WTC11 (cell line): ENCODE data around the gene C17orf50.

Experiments
- CTCF ChIP-seq: fragments of 200-600 bp; IDR thresholded peaks from 2 replicates; pipeline ENCODE4 v1.8.0; 2022; ENCODE audit warnings: antibody characterized with exemption
- NR2C2 ChIP-seq: sonication (generic); formaldehyde crosslinking; IDR thresholded peaks from 2 replicates; pipeline ENCODE4 v1.8.0; 2022; ENCODE audit warnings: mild to moderate bottlenecking, missing genetic modification reagents
- ZBTB21 ChIP-seq: sonication (generic); formaldehyde crosslinking; IDR thresholded peaks from 2 replicates; pipeline ENCODE4 v1.8.1; 2023; ENCODE audit warnings: mild to moderate bottlenecking, missing genetic modification reagents, borderline replicate concordance
- ZNF281 ChIP-seq: sonication (generic); formaldehyde crosslinking; IDR thresholded peaks from 2 replicates; pipeline ENCODE4 v1.8.0; 2023; ENCODE audit warnings: mild to moderate bottlenecking, missing genetic modification reagents

- no peak for TF ChIP-seq ZNF281 (CRISPR knock-in tag)
- no peak for TF ChIP-seq CTCF
- no peak for TF ChIP-seq NR2C2
- TF ChIP-seq ZBTB21 (CRISPR knock-in tag) = no peak
Observed at GRCh38 chr17:35713069-35713728, 47.5 kb upstream of the C17orf50 start.
